ENCODE data around the gene TRABD2A.

DNA sequence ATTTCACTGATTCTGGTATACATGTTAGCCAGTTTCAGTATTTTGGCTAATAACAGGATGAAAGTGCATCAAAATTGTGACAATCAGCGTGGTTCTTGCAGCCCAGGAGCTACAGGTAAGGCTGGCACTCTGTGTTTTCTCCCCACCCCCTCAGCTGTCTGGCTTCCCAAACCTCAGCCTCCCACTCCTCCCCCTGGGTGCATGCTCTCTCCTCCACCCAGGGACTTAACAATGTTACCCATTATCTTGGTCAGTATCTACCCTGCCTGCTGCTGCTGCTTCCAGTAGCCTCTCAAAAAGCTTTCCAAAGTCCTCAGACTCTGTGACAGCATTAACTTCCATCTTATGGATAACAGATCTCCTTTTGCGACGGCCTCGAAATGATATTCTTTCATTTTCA lies 41.0 kb downstream of the TRABD2A start:
- TF ChIP-seq, protein P1, sequence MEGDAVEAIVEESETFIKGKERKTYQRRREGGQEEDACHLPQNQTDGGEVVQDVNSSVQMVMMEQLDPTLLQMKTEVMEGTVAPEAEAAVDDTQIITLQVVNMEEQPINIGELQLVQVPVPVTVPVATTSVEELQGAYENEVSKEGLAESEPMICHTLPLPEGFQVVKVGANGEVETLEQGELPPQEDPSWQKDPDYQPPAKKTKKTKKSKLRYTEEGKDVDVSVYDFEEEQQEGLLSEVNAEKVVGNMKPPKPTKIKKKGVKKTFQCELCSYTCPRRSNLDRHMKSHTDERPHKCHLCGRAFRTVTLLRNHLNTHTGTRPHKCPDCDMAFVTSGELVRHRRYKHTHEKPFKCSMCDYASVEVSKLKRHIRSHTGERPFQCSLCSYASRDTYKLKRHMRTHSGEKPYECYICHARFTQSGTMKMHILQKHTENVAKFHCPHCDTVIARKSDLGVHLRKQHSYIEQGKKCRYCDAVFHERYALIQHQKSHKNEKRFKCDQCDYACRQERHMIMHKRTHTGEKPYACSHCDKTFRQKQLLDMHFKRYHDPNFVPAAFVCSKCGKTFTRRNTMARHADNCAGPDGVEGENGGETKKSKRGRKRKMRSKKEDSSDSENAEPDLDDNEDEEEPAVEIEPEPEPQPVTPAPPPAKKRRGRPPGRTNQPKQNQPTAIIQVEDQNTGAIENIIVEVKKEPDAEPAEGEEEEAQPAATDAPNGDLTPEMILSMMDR (IDR thresholded peaks at IDR 0.05; ENCODE audit: borderline replicate concordance, extremely low read depth, low read length, poor library complexity, severe bottlenecking): no peak
- no peak for TF ChIP-seq EZH2 (IDR thresholded peaks at IDR 0.05; ENCODE audit: borderline replicate concordance, low read depth, low read length, severe bottlenecking)

Data from DND-41 (cell line).